GM19328 (cell line): ENCODE results near the gene FADS1.
A peak's percentile ranks its signal among the peaks of the same experiment; 100 is the strongest.

ENCODE experiments used
- ATAC-seq: cut with Tn5 transposase; IDR thresholded peaks from one replicate; pipeline ENCODE4 v1.9.1; 2021; ENCODE audit warnings: mild to moderate bottlenecking, moderate library complexity; ENCODE audit not compliant: unreplicated experiment

The FADS1 gene

GRCh38 chr11:61846362-61847020, 29.7 kb upstream of the FADS1 start:
- no peak for ATAC-seq

GRCh38 chr11:61844909-61845565, 28.2 kb upstream of the FADS1 start:
- ATAC-seq: no peak

GRCh38 chr11:61842528-61842820, 25.7 kb upstream of the FADS1 start:
- no peak for ATAC-seq

- no peak for ATAC-seq
These were observed 25.1 kb upstream of the FADS1 start for GRCh38 chr11:61841636-61842527.

GRCh38 chr11:61840371-61840770, 23.6 kb upstream of the FADS1 start:
- no peak for ATAC-seq

GRCh38 chr11:61839742-61840141, 22.9 kb upstream of the FADS1 start:
- no peak for ATAC-seq

- ATAC-seq: no peak
These were observed 22.1 kb upstream of the FADS1 start for GRCh38 chr11:61838921-61839320.

- ATAC-seq: no peak
These were observed 21.7 kb upstream of the FADS1 start for GRCh38 chr11:61838501-61838900.

- ATAC-seq: no peak
These were observed 20.7 kb upstream of the FADS1 start for GRCh38 chr11:61837411-61838005.

GRCh38 chr11:61836193-61836592, 19.4 kb upstream of the FADS1 start:
- no peak for ATAC-seq

GRCh38 chr11:61834278-61835048, 17.7 kb upstream of the FADS1 start:
- peak; percentile 76 for ATAC-seq

GRCh38 chr11:61833926-61834277, 17.1 kb upstream of the FADS1 start:
- ATAC-seq: no peak

GRCh38 chr11:61833471-61833870, 16.7 kb upstream of the FADS1 start:
- ATAC-seq: no peak

GRCh38 chr11:61832754-61833153, 16.0 kb upstream of the FADS1 start:
- ATAC-seq: no peak

GRCh38 chr11:61832207-61832606, 15.4 kb upstream of the FADS1 start:
- no peak for ATAC-seq

GRCh38 chr11:61830237-61831105, 13.7 kb upstream of the FADS1 start:
- no peak for ATAC-seq

- no peak for ATAC-seq
These were observed 13.0 kb upstream of the FADS1 start for GRCh38 chr11:61829806-61830205.

GRCh38 chr11:61828629-61829407, 12.0 kb upstream of the FADS1 start:
- ATAC-seq: no peak

GRCh38 chr11:61828379-61828628, 11.5 kb upstream of the FADS1 start:
- no peak for ATAC-seq
